K562 (cell line): Measurements from ENCODE around the gene PDLIM5. TPM values are rescaled to one million over a fixed set of nuclear protein-coding genes. Genes with fewer than 3 reads are reported as not detected.
"Not testable (repeated sequence)": the region's sequence is repeated elsewhere in the genome, so short reads cannot be mapped to it uniquely, and the experiment has no call there.

Experiments used
- ATAC-seq: fragments of 200-7000 bp; cut with Tn5 transposase; 3 replicates; pipeline ENCODE4 v1.9.1; 2020; ENCODE audit warnings: moderate library complexity
- BruUV-seq: library from RNA; stranded (reverse); fragments of 400-500 nt; replicated peaks from 2 replicates; lab custom pipeline; 2021; lab: Mats Ljungman, UMichigan
- CTCF ChIA-PET: fragments of 300-600 bp; formaldehyde crosslinking; extraction: SDS; loops from one replicate; lab custom pipeline; 2021; ENCODE audit warnings: low intra/inter-chr PET ratio; lab: Yijun Ruan, JAX
- POLR2A ChIA-PET: fragments of 300-600, 350-650 bp; sonication (Branson Sonifier 250); formaldehyde crosslinking; extraction: SDS; loops from one replicate; lab custom pipeline; 2021; ENCODE audit warnings: antibody characterized with exemption, inconsistent platforms; lab: Yijun Ruan, JAX
- DNase-seq, 4 experiments: peaks; one replicate each; pipeline versions ENCODE4 v3.0.0 to v3.0.0-alpha.2; 2011 to 2018; ENCODE audit warnings: low spot score in 3 of 4, mixed read lengths in 3 of 4; ENCODE audit errors: extremely low read depth in 1 of 4
- FAIRE-seq: peaks from 2 replicates; lab custom pipeline; 2011; peaks lifted over from hg19 to GRCh38; lab: Jason Lieb, UNC
- H2AFZ ChIP-seq: 2 replicates; pipeline ENCODE4 v1.6.0; 2011; ENCODE audit warnings: low read depth, low read length, control low read depth, inconsistent platforms
- H3K27ac ChIP-seq: fragments of 200-600 bp; 3 replicates; pipeline ENCODE4 v1.8.0; 2011; ENCODE audit warnings: low read depth, mild to moderate bottlenecking, control low read depth, inconsistent platforms, low read length, moderate library complexity, mixed read lengths; ENCODE audit errors: extremely low read depth
- H3K27me3 ChIP-seq, 2 experiments: fragments of 300-600 bp in 1 of 2; 2 replicates in 1 of 2; 3 replicates in 1 of 2; pipeline versions ENCODE4 v1.6.0 to v1.8.0; 2011; ENCODE audit warnings: inconsistent platforms in 2 of 2, low read length in 2 of 2, mild to moderate bottlenecking in 1 of 2, mixed read lengths in 1 of 2, moderate library complexity in 1 of 2; ENCODE audit not compliant: control insufficient read depth in 2 of 2, insufficient read depth in 2 of 2
- H3K36me3 ChIP-seq: fragments of 300-600 bp; 3 replicates; pipeline ENCODE4 v1.8.0; 2011; ENCODE audit warnings: mild to moderate bottlenecking, low read length, inconsistent platforms; ENCODE audit not compliant: control insufficient read depth, insufficient read depth
- H3K4me1 ChIP-seq, 2 experiments: fragments of 200-600 bp in 1 of 2; replicated peaks in 1 of 2; 2 replicates in 1 of 2; 3 replicates in 1 of 2; pipeline versions ENCODE4 v1.5.1 to v1.8.0; 2011; ENCODE audit warnings: inconsistent platforms in 2 of 2, low read length in 2 of 2, mild to moderate bottlenecking in 1 of 2, mixed read lengths in 1 of 2, moderate library complexity in 1 of 2; ENCODE audit not compliant: control insufficient read depth in 2 of 2, insufficient read depth in 2 of 2
- H3K4me2 ChIP-seq: 2 replicates; pipeline ENCODE4 v1.6.1; 2011; ENCODE audit warnings: low read length, control low read depth, inconsistent platforms, mixed read lengths; ENCODE audit not compliant: insufficient read depth
- H3K4me3 ChIP-seq: fragments of 200-600 bp; sonication (generic), shearing (Covaris generic); 2 replicates; pipeline ENCODE4 v1.5.1; 2016; ENCODE audit warnings: control low read depth, inconsistent platforms
- H3K79me2 ChIP-seq: fragments of 200-600 bp; 3 replicates; pipeline ENCODE4 v1.8.0; 2011; ENCODE audit warnings: low read length, inconsistent platforms; ENCODE audit not compliant: control insufficient read depth, insufficient read depth
- H3K9ac ChIP-seq, 2 experiments: 2 replicates each; pipeline versions ENCODE4 v1.6.0 to v1.6.1; 2011; ENCODE audit warnings: low read depth in 2 of 2, low read length in 2 of 2, control low read depth in 1 of 2, inconsistent platforms in 1 of 2, mild to moderate bottlenecking in 1 of 2, mixed read lengths in 1 of 2; ENCODE audit not compliant: insufficient read depth in 1 of 2
- H3K9me1 ChIP-seq: one replicate; pipeline ENCODE4 v1.6.0; 2011; ENCODE audit warnings: inconsistent platforms, mild to moderate bottlenecking, low read length, moderate library complexity; ENCODE audit not compliant: control insufficient read depth, insufficient read depth
- H3K9me3 ChIP-seq: replicated peaks from 2 replicates; pipeline ENCODE4 v1.5.1; 2011; ENCODE audit warnings: low read depth, low read length, inconsistent platforms; ENCODE audit not compliant: control insufficient read depth, insufficient read depth
- H4K20me1 ChIP-seq: replicated peaks from 2 replicates; pipeline ENCODE4 v1.6.1; 2011; ENCODE audit warnings: low read length, inconsistent platforms, mixed read lengths; ENCODE audit not compliant: control insufficient read depth, insufficient read depth
- C11orf30 ChIP-seq: fragments of 450-650 bp; IDR thresholded peaks from 2 replicates; pipeline ENCODE4 v1.6.1; 2016; ENCODE audit warnings: low read depth, mild to moderate bottlenecking
- NFE2 ChIP-seq: IDR thresholded peaks from 2 replicates; pipeline ENCODE4 v1.6.1; 2014; ENCODE audit warnings: antibody characterized with exemption, low read depth
- NFIC ChIP-seq: fragments of 450-650 bp; IDR thresholded peaks from 2 replicates; pipeline ENCODE4 v1.6.1; 2017; ENCODE audit warnings: mild to moderate bottlenecking, inconsistent platforms
- ZBTB7A ChIP-seq: IDR thresholded peaks from 2 replicates; pipeline ENCODE4 v1.6.1; 2011; ENCODE audit warnings: low read depth, mild to moderate bottlenecking, low read length, moderate library complexity, borderline replicate concordance; ENCODE audit not compliant: control insufficient read depth
- ZNF384 ChIP-seq: IDR thresholded peaks from 2 replicates; pipeline ENCODE4 v1.6.1; 2012; ENCODE audit warnings: low read depth, low read length, improper control_type of control experiment
- WGBS: fragments of 100-300 bp; shearing (Covaris generic); methylation state at CpG from one replicate; pipeline ENCODE4 v1.1.6; 2016; ENCODE audit warnings: low coverage, mixed read lengths; ENCODE audit not compliant: insufficient coverage; ENCODE audit errors: missing lambda C conversion rate; 5-methylcytosine and 5-hydroxymethylcytosine counted together
- in situ Hi-C: fragments of 300-500 bp; cut with MboI; formaldehyde crosslinking; loops from 4 replicates; pipeline ENCODE4 v1.15.0; 2018; ENCODE audit warnings: inconsistent platforms, mixed read lengths
- intact Hi-C: fragments of 100-400 bp; cut with micrococcal nuclease; formaldehyde crosslinking; loops from 2 replicates; pipeline ENCODE4 v1.14.2; 2022
- polyA plus RNA-seq, 8 experiments: library from polyadenylated mRNA; depleted of rRNA in 4 of 8; stranded (reverse) in 5 of 8; unstranded in 3 of 8; fragments of >200 nt; fragmentation: Nextera tagmentation in 2 of 8; fragmentation: Illumina TruSeq in 1 of 8; extraction: Ambion mirVana in 2 of 8; extraction: Trizol in 1 of 8; gene quantifications; 2 replicates each; pipeline versions ENCODE4 v1.2.1 to v1.2.3, GENCODE V29; 2011 to 2014; ENCODE audit warnings: inconsistent platforms in 1 of 8, missing spikeins in 1 of 8
- total RNA-seq, 7 experiments: library from RNA; depleted of rRNA in 6 of 7; stranded (reverse); fragments of >200 nt in 6 of 7; fragmentation: Illumina TruSeq in 2 of 7; extraction: Trizol in 2 of 7; gene quantifications; 2 replicates each; pipeline versions ENCODE4 v1.2.1 to v1.2.3, GENCODE V29; 2011 to 2021; ENCODE audit warnings: low replicate concordance in 1 of 7
- TF ChIP-seq, protein P1 (sequence below): sonication (generic); formaldehyde crosslinking; IDR thresholded peaks from 2 replicates; pipeline ENCODE4 v1.8.1; 2023; ENCODE audit warnings: mild to moderate bottlenecking, missing genetic modification reagents
- TF ChIP-seq, protein P2 (sequence below): sonication (generic); formaldehyde crosslinking; IDR thresholded peaks from 2 replicates; pipeline ENCODE4 v1.9.0; 2022; ENCODE audit warnings: mild to moderate bottlenecking, missing genetic modification reagents
- TF ChIP-seq, protein P3 (sequence below), 2 experiments: IDR thresholded peaks; 2 replicates each; pipeline ENCODE4 v1.6.1; 2011; ENCODE audit warnings: borderline replicate concordance in 1 of 2, control low read depth in 1 of 2, low read depth in 1 of 2, low read length in 1 of 2, mild to moderate bottlenecking in 1 of 2, mixed read lengths in 1 of 2, moderate library complexity in 1 of 2; ENCODE audit not compliant: insufficient read depth in 1 of 2, insufficient read length in 1 of 2, poor library complexity in 1 of 2, severe bottlenecking in 1 of 2; ENCODE audit errors: extremely low read depth in 1 of 2
- TF ChIP-seq, protein P4 (sequence below): fragments of 450-650 bp; IDR thresholded peaks from 2 replicates; pipeline ENCODE4 v1.6.1; 2017; ENCODE audit warnings: antibody characterized with exemption, mild to moderate bottlenecking

The PDLIM5 gene
- total and polyA plus RNA-seq, 9 of the 15 experiments (the other 6 are each of a cell fraction or from before 2014, with no cell fraction given) = 36.9 to 127 (median 62.5) TPM

DNA sequence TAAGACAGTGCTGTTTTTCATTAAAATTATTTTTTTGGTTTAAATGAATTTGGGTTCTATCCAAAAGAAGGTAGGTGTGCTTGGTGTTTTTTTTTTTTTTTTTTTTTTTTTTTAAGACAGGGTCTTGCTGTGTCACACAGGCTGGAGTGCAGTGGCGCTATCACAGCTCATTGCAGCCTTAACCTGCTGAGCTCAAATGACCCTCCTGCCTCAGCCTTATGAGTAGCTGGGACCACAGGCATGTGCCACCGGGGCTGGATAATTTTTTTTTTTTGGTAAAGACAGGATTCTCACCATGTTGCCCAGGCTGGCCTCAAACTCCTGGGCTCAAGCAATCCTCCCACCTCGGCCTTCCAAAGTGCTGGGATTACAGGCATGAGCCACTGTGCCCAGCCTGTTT is 27.1 kb downstream of the PDLIM5 start:
- H3K27ac ChIP-seq, H3K4me2 ChIP-seq, H3K9me1 ChIP-seq, BruUV-seq, H3K9me3 ChIP-seq, intact Hi-C loops, H3K36me3 ChIP-seq, H3K4me3 ChIP-seq, CTCF ChIA-PET, in situ Hi-C loops, H3K27me3 ChIP-seq, H4K20me1 ChIP-seq, H2AFZ ChIP-seq: not testable (repeated sequence)
- DNase-seq = peak in 1 of 4 experiments; percentile 72
- 36% methylated on average over 3 of the region's 3 CpGs for WGBS
- Histone ChIP-seq H3K79me2 (peaks cover 84% of the 10 kb centered on the region), H3K9ac (peak overlapping the region in 1 of 2 experiments; percentile 65; a peak in 1 of 4 replicates), H3K4me1 (peaks cover 13 to 14% of the 10 kb centered on the region in 2 experiments)
- ATAC-seq = peak; percentile 79
- FAIRE-seq = peak; percentile 78
- POLR2A ChIA-PET = interaction anchor here (0.6 kb wide), 1 partner anchor 9 kb away, joined by 3 read pairs; no protein-coding TSS in a partner anchor
- TF ChIP-seq, protein P1, sequence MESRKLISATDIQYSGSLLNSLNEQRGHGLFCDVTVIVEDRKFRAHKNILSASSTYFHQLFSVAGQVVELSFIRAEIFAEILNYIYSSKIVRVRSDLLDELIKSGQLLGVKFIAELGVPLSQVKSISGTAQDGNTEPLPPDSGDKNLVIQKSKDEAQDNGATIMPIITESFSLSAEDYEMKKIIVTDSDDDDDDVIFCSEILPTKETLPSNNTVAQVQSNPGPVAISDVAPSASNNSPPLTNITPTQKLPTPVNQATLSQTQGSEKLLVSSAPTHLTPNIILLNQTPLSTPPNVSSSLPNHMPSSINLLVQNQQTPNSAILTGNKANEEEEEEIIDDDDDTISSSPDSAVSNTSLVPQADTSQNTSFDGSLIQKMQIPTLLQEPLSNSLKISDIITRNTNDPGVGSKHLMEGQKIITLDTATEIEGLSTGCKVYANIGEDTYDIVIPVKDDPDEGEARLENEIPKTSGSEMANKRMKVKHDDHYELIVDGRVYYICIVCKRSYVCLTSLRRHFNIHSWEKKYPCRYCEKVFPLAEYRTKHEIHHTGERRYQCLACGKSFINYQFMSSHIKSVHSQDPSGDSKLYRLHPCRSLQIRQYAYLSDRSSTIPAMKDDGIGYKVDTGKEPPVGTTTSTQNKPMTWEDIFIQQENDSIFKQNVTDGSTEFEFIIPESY (CRISPR knock-in tag) = peak; percentile 90
- TF ChIP-seq NFE2 = peak; percentile 32; the same call in 1 of the 2 replicates
- TF ChIP-seq, protein P2, sequence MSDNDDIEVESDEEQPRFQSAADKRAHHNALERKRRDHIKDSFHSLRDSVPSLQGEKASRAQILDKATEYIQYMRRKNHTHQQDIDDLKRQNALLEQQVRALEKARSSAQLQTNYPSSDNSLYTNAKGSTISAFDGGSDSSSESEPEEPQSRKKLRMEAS = peak; percentile 57
- TF ChIP-seq, protein P3, sequence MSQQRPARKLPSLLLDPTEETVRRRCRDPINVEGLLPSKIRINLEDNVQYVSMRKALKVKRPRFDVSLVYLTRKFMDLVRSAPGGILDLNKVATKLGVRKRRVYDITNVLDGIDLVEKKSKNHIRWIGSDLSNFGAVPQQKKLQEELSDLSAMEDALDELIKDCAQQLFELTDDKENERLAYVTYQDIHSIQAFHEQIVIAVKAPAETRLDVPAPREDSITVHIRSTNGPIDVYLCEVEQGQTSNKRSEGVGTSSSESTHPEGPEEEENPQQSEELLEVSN (IDR thresholded peaks at IDR 0.05; ENCODE audit: borderline replicate concordance in 1 of 2, extremely low read depth in 1 of 2, insufficient read depth in 1 of 2, insufficient read length in 1 of 2, low read depth in 1 of 2, low read length in 1 of 2, poor library complexity in 1 of 2, severe bottlenecking in 1 of 2) = peak in 1 of 2 experiments; percentile 38
- 0 out of 2 replicates have a peak, but pooled peaks have one; percentile 2 for TF ChIP-seq NFIC
- TF ChIP-seq C11orf30 = peak; percentile 15; the same call in 1 of the 2 replicates
- TF ChIP-seq, protein P4, sequence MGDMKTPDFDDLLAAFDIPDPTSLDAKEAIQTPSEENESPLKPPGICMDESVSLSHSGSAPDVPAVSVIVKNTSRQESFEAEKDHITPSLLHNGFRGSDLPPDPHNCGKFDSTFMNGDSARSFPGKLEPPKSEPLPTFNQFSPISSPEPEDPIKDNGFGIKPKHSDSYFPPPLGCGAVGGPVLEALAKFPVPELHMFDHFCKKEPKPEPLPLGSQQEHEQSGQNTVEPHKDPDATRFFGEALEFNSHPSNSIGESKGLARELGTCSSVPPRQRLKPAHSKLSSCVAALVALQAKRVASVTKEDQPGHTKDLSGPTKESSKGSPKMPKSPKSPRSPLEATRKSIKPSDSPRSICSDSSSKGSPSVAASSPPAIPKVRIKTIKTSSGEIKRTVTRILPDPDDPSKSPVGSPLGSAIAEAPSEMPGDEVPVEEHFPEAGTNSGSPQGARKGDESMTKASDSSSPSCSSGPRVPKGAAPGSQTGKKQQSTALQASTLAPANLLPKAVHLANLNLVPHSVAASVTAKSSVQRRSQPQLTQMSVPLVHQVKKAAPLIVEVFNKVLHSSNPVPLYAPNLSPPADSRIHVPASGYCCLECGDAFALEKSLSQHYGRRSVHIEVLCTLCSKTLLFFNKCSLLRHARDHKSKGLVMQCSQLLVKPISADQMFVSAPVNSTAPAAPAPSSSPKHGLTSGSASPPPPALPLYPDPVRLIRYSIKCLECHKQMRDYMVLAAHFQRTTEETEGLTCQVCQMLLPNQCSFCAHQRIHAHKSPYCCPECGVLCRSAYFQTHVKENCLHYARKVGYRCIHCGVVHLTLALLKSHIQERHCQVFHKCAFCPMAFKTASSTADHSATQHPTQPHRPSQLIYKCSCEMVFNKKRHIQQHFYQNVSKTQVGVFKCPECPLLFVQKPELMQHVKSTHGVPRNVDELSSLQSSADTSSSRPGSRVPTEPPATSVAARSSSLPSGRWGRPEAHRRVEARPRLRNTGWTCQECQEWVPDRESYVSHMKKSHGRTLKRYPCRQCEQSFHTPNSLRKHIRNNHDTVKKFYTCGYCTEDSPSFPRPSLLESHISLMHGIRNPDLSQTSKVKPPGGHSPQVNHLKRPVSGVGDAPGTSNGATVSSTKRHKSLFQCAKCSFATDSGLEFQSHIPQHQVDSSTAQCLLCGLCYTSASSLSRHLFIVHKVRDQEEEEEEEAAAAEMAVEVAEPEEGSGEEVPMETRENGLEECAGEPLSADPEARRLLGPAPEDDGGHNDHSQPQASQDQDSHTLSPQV = 0 out of 2 replicates have a peak, but pooled peaks have one; percentile 39
- TF ChIP-seq ZNF384 = peak; percentile 92
- peak; percentile 42; the same call in 1 of the 2 replicates for TF ChIP-seq ZBTB7A
